ENCODE data around the gene TRIM59. TPM values are rescaled to one million over a fixed set of nuclear protein-coding genes. Genes with fewer than 3 reads are reported as not detected.
A peak's percentile ranks its signal among the peaks of the same experiment; 100 is the strongest.

The TRIM59 gene
- total RNA-seq, 1 donor from 2014 or later: 23.0 TPM

DNA sequence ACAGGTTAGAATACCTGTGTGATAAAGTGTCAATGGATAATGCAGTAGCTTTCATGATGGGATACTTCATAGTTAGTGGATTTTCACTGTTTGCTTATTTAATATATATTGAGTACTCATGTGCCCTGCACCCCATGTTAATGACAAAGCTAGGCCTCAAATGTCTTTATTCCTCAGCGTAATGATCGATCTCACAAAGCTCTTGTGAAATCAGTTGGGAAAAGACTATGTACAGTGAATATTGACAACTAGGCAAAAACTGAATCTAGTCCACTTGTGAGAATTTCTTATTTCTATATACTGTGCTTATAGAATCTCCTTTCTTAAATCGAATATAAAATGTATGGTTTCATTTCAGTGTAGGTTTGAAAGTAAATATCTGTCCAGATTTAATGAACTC, 32.3 kb downstream of the TRIM59 start:
- Mint-ChIP-seq H3K27me3 (ENCODE audit: low read depth) (no peaks in the 10 kb centered on the region), H3K9me3 (no peaks in the 10 kb centered on the region), H3K4me1 (peaks cover 5% of the 10 kb centered on the region), H3K4me3 (no peak overlapping the region), H3K27ac (peak overlapping the region; percentile 54), H3K36me3 (peaks cover 16% of the 10 kb centered on the region)
- TF ChIP-seq, protein P1, sequence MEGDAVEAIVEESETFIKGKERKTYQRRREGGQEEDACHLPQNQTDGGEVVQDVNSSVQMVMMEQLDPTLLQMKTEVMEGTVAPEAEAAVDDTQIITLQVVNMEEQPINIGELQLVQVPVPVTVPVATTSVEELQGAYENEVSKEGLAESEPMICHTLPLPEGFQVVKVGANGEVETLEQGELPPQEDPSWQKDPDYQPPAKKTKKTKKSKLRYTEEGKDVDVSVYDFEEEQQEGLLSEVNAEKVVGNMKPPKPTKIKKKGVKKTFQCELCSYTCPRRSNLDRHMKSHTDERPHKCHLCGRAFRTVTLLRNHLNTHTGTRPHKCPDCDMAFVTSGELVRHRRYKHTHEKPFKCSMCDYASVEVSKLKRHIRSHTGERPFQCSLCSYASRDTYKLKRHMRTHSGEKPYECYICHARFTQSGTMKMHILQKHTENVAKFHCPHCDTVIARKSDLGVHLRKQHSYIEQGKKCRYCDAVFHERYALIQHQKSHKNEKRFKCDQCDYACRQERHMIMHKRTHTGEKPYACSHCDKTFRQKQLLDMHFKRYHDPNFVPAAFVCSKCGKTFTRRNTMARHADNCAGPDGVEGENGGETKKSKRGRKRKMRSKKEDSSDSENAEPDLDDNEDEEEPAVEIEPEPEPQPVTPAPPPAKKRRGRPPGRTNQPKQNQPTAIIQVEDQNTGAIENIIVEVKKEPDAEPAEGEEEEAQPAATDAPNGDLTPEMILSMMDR (IDR thresholded peaks at IDR 0.05; ENCODE audit: unreplicated experiment): no peak
- no peak for DNase-seq (ENCODE audit: low spot score in 2 of 2, unreplicated experiment in 2 of 2)

DNA sequence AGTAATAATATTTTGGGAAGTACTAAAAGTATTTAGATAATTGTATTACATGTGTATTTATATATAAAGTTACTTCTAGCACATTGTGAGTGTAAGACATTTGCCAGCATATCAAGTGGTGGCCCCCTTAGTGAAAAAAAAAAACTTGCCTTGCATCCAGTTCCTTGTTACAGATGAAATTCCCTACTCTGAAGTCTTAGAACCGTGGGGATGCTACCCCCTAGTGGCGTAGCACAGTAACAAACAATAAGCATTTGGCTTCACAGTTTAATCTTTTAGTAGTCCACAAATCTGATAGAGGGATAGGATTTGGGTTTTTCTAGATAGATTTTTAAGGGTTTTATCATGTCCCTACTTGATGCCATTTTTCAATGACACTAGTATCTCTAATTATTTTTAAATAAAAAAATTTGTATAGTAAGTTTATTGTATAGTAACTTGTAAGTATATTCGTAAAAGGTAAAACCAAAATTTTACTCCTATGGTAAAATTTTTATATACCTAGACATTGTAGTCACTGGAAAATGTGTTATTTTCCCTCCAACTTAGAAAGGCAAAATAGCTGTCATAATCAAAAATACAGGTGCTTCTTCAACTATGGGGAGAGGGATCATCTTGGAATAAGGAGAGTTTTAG, 35.9 kb downstream of the TRIM59 start:
- H3K36me3 Mint-ChIP-seq: peaks cover 10% of the 10 kb centered on the region
- DNase-seq (ENCODE audit: low spot score in 2 of 2, unreplicated experiment in 2 of 2): peak in 1 of 2 experiments; percentile 76

GRCh38 chr3:160412477-160412876, 37.1 kb downstream of the TRIM59 start:
- Mint-ChIP-seq H3K36me3 (peaks cover 12% of the 10 kb centered on the region), H3K4me1 (no peaks in the 10 kb centered on the region), H3K9me3 (no peaks in the 10 kb centered on the region), H3K27me3 (ENCODE audit: low read depth) (no peaks in the 10 kb centered on the region), H3K4me3 (no peak overlapping the region), H3K27ac (no peak overlapping the region)
- no peak for DNase-seq (ENCODE audit: low spot score in 2 of 2, unreplicated experiment in 2 of 2)
- TF ChIP-seq, protein P1 (IDR thresholded peaks at IDR 0.05; ENCODE audit: unreplicated experiment): no peak

More for the DNA sequence above, 35.9 kb downstream of the TRIM59 start:
- peaks cover 2% of the 10 kb centered on the region for H3K4me1 Mint-ChIP-seq
- H3K27me3 Mint-ChIP-seq (ENCODE audit: low read depth): no peaks in the 10 kb centered on the region
- H3K4me3 Mint-ChIP-seq: no peak overlapping the region
- no peak overlapping the region for H3K27ac Mint-ChIP-seq
- TF ChIP-seq, protein P1 (IDR thresholded peaks at IDR 0.05; ENCODE audit: unreplicated experiment): peak; percentile 80
- H3K9me3 Mint-ChIP-seq: no peaks in the 10 kb centered on the region

GRCh38 chr3:160409812-160410610, 39.6 kb downstream of the TRIM59 start:
- no peak for DNase-seq (ENCODE audit: low spot score in 2 of 2, unreplicated experiment in 2 of 2)
- Mint-ChIP-seq H3K36me3 (peaks cover 10% of the 10 kb centered on the region), H3K9me3 (no peaks in the 10 kb centered on the region), H3K27me3 (ENCODE audit: low read depth) (no peaks in the 10 kb centered on the region), H3K4me3 (no peak overlapping the region), H3K4me1 (no peaks in the 10 kb centered on the region), H3K27ac (no peak overlapping the region)
- TF ChIP-seq, protein P1 (IDR thresholded peaks at IDR 0.05; ENCODE audit: unreplicated experiment): no peak

DNA sequence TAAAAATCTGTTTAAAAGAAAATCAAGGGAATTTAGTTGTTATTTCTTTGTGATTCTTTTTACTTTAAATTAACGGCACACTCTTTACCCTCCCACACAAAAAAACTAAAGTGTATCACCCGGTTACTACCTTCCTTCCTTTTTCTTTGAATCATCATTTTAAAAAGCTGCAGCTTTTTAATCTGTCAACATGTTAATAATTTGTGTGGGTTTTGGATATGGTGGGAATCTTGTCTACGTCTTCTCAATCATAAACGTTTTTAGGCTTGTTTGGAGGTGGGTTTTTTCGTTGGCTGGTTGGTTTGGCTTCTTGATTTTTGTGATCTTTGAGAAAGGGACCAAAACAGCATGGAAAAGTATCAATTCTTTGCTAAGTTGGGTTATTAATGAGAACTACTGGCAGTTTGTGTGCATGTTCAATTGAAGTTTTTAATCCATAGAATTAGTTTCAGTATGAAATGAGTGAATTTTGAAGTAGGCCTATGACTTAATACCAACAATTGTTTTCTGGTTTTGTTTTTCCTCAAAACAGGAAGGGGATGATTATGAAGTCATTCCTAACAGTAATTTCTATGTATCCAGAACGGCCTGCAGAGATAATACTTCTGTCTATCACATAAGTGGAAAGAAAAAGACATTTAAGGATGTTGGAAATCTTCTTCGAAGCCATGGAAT, 45.7 kb downstream of the TRIM59 start:
- no peaks in the 10 kb centered on the region for H3K9me3 Mint-ChIP-seq
- H3K36me3 Mint-ChIP-seq: peaks cover 4% of the 10 kb centered on the region
- peaks cover 33% of the 10 kb centered on the region for H3K4me1 Mint-ChIP-seq
- TF ChIP-seq, protein P1 (IDR thresholded peaks at IDR 0.05; ENCODE audit: unreplicated experiment): no peak
- DNase-seq (ENCODE audit: low spot score in 2 of 2, unreplicated experiment in 2 of 2): no peak
- no peaks in the 10 kb centered on the region for H3K27me3 Mint-ChIP-seq (ENCODE audit: low read depth)
- peak overlapping the region; percentile 22 for H3K4me3 Mint-ChIP-seq
- H3K27ac Mint-ChIP-seq: peak overlapping the region; percentile 64
